SK-N-SH (cell line): Measurements from ENCODE around the gene ZNF664.

Experiments used
- EZH2phosphoT487 ChIP-seq: fragments of 200-600 bp; sonication (generic); IDR thresholded peaks from 2 replicates; pipeline ENCODE4 v1.6.1; 2017; ENCODE audit warnings: low read depth, mixed run types, mild to moderate bottlenecking, antibody characterized with exemption, moderate library complexity, borderline replicate concordance
- YY1 ChIP-seq: IDR thresholded peaks from 2 replicates; pipeline ENCODE4 v1.4.0; 2012; ENCODE audit warnings: low read depth, mild to moderate bottlenecking
- TF ChIP-seq, protein P1 (sequence below): IDR thresholded peaks from 2 replicates; pipeline ENCODE4 v1.4.0; 2012; ENCODE audit warnings: low read depth
- TF ChIP-seq, protein P2 (sequence below): fragments of 200-600 bp; sonication (generic); IDR thresholded peaks from 2 replicates; pipeline ENCODE4 v1.6.1; 2017; ENCODE audit warnings: antibody characterized with exemption, mild to moderate bottlenecking, moderate library complexity
- TF ChIP-seq, protein P3 (sequence below): IDR thresholded peaks from 2 replicates; pipeline ENCODE4 v1.4.0; 2012; ENCODE audit warnings: low read depth, borderline replicate concordance

DNA sequence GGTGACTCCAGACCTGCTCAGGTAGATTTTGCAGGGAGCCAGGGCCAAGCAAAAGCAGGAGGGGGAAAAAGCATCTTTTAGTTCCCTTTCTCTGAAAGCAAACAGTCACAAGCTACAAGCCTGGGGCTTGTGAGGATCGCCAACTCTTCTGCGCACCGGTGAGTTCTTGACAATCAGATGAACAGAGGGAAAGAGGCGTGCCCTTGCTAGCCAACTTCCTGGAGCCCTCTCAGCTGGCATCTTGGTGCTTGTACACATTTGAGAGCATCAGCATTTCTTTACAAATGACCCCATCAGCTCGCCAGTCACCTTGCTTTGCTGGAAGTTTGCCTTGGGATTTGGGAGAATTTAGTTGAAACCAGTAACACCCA lies 55.5 kb downstream of the ZNF664 start:
- TF ChIP-seq, protein P1, sequence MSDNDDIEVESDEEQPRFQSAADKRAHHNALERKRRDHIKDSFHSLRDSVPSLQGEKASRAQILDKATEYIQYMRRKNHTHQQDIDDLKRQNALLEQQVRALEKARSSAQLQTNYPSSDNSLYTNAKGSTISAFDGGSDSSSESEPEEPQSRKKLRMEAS = no peak
- no peak for TF ChIP-seq EZH2phosphoT487
- TF ChIP-seq, protein P2, sequence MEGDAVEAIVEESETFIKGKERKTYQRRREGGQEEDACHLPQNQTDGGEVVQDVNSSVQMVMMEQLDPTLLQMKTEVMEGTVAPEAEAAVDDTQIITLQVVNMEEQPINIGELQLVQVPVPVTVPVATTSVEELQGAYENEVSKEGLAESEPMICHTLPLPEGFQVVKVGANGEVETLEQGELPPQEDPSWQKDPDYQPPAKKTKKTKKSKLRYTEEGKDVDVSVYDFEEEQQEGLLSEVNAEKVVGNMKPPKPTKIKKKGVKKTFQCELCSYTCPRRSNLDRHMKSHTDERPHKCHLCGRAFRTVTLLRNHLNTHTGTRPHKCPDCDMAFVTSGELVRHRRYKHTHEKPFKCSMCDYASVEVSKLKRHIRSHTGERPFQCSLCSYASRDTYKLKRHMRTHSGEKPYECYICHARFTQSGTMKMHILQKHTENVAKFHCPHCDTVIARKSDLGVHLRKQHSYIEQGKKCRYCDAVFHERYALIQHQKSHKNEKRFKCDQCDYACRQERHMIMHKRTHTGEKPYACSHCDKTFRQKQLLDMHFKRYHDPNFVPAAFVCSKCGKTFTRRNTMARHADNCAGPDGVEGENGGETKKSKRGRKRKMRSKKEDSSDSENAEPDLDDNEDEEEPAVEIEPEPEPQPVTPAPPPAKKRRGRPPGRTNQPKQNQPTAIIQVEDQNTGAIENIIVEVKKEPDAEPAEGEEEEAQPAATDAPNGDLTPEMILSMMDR = no peak
- TF ChIP-seq, protein P3, sequence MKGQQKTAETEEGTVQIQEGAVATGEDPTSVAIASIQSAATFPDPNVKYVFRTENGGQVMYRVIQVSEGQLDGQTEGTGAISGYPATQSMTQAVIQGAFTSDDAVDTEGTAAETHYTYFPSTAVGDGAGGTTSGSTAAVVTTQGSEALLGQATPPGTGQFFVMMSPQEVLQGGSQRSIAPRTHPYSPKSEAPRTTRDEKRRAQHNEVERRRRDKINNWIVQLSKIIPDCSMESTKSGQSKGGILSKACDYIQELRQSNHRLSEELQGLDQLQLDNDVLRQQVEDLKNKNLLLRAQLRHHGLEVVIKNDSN = no peak
- no peak for TF ChIP-seq YY1
